Measurements from ENCODE around the gene RP9. TPM values are rescaled to one million over a fixed set of nuclear protein-coding genes. Genes with fewer than 3 reads are reported as not detected.

The RP9 gene
- total and polyA plus RNA-seq, 2 of the 13 experiments (the other 11 are each of a cell fraction or from before 2014, with no cell fraction given), result 14.2 to 18.6 TPM

DNA sequence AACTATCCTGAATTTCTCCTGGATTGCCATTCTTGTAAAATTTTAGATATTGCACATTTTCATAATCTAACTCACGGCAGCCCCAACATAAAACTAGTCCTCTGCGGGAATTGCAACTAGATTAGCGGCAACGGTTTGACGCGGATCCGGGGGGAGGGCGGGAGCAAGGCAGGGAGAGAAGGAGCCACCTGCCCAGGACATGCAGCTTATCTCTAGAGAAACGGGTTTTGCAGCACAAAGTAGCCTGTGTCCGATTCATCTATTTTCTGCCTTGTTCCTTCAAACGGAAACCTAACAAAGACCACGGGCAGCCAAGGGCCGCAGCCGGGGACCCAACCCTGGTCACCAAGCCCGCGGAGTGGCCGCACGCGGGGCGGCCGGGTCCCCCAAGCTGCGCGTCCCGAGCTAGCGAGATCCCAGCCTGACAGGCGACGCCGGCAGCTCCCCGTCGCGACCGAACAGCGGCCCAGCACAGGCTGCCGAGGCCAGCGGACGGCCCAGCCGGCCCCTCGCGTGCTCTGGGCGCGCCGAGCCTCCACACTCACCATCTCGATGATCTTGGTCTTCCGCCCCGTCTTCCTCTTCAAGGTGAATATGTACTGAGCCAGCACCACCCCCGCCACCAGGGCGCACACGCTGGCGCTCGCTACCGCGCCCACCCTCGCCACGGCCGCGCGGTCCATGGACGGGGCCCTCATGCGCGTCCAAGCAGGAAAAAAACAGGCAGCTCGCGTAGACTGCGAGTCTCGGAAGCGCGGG, 47.0 kb downstream of the RP9 start, which contains the start of gene NT5C3A (continued):
- TF ChIP-seq FUBP1 (CRISPR knock-in tag; IDR thresholded peaks at IDR 0.05; ENCODE audit: borderline replicate concordance) (no peak), ZNF678 (CRISPR knock-in tag; IDR thresholded peaks at IDR 0.05) (no peak), TRIM24 (CRISPR knock-in tag; IDR thresholded peaks at IDR 0.05) (no peak), HDAC2 (CRISPR knock-in tag; IDR thresholded peaks at IDR 0.05) (no peak), ZNF674 (CRISPR knock-in tag; IDR thresholded peaks at IDR 0.05; ENCODE audit: low read depth) (no peak), FOXJ3 (CRISPR knock-in tag; IDR thresholded peaks at IDR 0.05; ENCODE audit: borderline replicate concordance) (no peak), FLYWCH1 (CRISPR knock-in tag; IDR thresholded peaks at IDR 0.05) (0 out of 2 replicates have a peak, but pooled peaks have one; percentile 16), CBX5 (CRISPR knock-in tag; IDR thresholded peaks at IDR 0.05; ENCODE audit: borderline replicate concordance) (no peak; the same call in 1 of the 2 replicates), PHF5A (CRISPR knock-in tag; IDR thresholded peaks at IDR 0.05; ENCODE audit: low read depth, unreplicated experiment) (no peak), ZNF564 (CRISPR knock-in tag; IDR thresholded peaks at IDR 0.05) (no peak), ZNF660 (CRISPR knock-in tag; IDR thresholded peaks at IDR 0.05; ENCODE audit: borderline replicate concordance, low read depth) (no peak), ZNF766 (CRISPR knock-in tag; IDR thresholded peaks at IDR 0.05; ENCODE audit: borderline replicate concordance) (peak; percentile 89; the same call in 1 of the 2 replicates), NFRKB (IDR thresholded peaks at IDR 0.05) (no peak), ZNF841 (CRISPR knock-in tag; IDR thresholded peaks at IDR 0.05; ENCODE audit: borderline replicate concordance) (no peak), ZNF142 (CRISPR knock-in tag; IDR thresholded peaks at IDR 0.05) (peak; percentile 65; the same call in 1 of the 2 replicates), ZNF326 (CRISPR knock-in tag; IDR thresholded peaks at IDR 0.05; ENCODE audit: borderline replicate concordance) (no peak), ZNF773 (CRISPR knock-in tag; IDR thresholded peaks at IDR 0.05; ENCODE audit: borderline replicate concordance) (peak; percentile 79; the same call in 1 of the 2 replicates), FOSL2 (CRISPR knock-in tag; IDR thresholded peaks at IDR 0.05) (no peak), ZNF136 (CRISPR knock-in tag; IDR thresholded peaks at IDR 0.05; ENCODE audit: low read depth) (no peak), NFIC (IDR thresholded peaks at IDR 0.05; ENCODE audit: low read length) (no peak), MEF2D (CRISPR knock-in tag; IDR thresholded peaks at IDR 0.05) (no peak)
- TF ChIP-seq, protein P1, sequence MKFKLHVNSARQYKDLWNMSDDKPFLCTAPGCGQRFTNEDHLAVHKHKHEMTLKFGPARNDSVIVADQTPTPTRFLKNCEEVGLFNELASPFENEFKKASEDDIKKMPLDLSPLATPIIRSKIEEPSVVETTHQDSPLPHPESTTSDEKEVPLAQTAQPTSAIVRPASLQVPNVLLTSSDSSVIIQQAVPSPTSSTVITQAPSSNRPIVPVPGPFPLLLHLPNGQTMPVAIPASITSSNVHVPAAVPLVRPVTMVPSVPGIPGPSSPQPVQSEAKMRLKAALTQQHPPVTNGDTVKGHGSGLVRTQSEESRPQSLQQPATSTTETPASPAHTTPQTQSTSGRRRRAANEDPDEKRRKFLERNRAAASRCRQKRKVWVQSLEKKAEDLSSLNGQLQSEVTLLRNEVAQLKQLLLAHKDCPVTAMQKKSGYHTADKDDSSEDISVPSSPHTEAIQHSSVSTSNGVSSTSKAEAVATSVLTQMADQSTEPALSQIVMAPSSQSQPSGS (CRISPR knock-in tag; IDR thresholded peaks at IDR 0.05), result no peak
